ENCODE measurements around the gene VENTX.

Gene VENTX

DNA sequence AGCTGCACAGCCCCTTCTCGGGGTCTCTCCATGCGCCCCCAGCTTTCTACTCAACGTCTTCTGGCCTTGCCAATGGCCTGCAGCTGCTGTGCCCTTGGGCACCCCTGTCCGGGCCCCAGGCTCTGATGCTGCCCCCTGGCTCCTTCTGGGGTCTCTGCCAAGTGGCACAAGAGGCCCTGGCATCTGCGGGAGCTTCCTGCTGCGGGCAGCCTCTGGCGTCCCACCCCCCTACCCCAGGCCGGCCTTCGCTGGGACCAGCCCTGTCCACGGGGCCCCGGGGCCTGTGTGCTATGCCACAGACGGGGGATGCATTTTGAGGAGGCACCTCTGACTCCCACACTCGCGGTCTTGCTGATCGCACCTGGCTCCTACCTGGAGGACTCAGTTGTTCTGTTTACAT is 2.3 kb downstream of the VENTX start:
- DNase-seq = no peak

GRCh38 chr10:133241501-133242205 is 4.0 kb downstream of the VENTX start:
- DNase-seq = no peak

DNA sequence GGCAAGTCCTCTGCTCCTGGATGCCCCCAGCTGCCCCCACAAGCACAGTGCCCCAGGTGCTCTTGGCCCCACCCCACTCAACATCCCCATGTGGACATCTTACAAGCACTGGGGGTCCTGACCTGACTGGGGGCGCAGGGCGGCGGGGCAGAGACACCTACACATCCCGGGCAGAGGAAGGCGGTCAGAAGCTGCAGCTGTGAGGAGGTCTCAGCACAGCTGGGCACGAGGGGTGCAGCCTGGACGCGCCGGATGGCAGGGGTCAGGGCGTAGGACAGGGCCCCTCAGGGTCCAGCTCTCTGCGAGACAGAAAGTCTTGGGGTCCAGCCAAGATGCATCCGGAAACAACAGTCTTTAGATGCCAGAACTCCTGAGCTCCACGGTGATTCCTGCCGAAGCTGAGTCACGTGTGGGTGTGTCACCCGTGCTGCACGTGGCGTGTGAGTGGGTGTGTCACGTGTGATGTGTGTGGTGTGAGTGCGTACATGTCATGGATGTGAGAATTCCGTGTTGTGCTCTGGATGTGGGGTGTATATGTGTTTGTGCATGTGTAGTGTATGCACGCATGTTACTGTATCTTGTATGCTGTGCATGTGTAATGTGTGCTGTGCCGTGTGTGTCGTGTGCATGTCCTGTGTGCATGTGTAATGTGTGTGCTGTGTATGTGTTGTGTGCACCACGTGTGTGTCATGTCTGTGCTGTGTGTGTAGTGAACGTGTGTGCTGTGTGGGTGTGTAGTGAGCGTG is 5.1 kb downstream of the VENTX start:
- DNase-seq = no peak

GRCh38 chr10:133243593-133243992 is 5.9 kb downstream of the VENTX start:
- DNase-seq = no peak

DNA sequence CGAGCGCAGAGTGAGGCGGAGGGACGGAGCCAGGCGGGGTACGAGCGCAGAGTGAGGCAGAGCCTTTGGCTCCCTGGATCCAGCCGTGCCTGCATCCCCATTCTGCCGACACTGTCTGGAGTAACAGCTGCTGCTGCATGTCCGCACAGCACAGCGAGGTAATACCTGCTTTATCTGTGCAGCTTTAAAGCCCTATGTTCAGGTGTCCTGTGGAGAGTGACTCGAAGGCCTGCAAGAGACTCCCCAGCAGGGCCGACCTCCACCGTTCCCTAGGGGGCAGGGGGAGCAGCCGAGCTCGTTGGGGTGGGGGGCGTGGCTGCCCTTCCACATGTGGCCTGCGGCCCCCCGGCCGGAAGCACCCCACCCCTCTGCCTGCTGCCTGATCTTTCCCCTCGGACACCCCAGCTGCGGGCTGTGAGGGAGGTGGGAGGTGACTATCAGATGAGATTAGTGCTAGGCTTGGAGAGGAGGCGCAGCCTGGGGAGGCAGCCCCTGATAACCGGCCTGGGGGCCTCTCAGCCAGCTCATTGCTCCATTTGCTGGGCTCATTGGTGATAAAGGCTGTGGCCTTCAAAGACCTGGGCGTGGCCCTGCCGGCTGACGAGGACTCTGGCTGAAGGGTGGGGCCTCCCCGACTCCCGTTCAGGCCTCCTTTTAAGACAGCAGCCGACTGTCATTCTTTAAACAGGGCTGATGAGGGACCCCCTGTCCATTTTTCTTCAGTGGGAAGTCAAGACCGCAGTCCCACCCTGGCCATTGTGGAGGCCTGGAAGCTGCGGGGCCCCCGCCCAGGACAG is 8.0 kb downstream of the VENTX start:
- no peak for DNase-seq

DNA sequence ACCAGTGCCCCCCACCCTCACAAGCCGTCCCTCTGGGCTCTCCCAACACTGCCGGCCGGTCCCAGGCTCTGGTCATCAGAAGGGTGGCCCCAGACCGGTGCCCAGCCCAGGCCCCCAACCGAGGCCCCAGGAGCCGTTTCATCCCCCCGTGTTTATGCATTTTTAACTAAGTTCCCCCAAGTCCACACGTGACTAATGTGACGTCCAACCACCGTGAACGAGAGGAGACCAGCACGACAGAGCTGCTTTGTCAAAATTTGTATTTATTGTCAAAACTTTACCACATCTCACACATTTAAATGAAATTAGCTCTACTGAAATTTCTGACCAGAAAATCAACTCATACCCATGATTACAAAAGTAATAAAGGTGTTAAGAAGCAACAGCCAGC is 8.6 kb downstream of the VENTX start:
- DNase-seq = no peak

GRCh38 chr10:133247681-133248333 is 10.2 kb downstream of the VENTX start:
- DNase-seq = no peak

- no peak for DNase-seq
Observed at GRCh38 chr10:133248334-133248715, 10.7 kb downstream of the VENTX start.

DNA sequence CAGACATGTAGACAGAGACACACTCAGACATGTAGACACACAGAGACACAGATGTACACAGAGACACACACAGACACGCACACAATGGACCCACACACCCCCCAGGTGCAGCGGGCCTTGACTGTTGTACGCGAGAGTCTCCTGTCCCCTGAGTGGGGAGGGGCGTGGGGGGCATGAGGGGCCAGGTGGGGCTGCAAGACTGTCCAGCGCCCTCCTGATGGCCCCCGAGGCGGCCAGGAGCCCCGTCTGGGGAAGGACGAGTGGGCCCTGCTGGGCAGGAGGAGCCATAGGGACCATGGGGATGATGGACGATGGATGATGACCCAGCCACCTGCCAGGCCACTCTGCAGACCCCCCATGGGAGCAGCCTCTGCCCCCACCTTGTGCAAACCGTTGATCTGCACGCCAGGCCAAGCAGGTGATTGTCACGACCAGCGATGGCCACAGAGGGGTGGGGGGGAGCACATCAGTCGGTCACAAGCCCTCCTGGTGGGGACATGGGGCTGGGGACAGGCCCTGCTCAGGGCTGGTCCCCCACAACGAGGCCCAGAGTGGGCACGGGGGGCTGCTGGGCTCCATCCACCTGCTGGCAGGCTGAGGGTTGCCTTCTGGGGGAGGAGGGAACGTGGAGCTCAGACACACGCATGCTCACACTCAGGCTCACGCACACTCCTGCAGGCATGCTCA is 11.6 kb downstream of the VENTX start:
- DNase-seq = no peak

DNA sequence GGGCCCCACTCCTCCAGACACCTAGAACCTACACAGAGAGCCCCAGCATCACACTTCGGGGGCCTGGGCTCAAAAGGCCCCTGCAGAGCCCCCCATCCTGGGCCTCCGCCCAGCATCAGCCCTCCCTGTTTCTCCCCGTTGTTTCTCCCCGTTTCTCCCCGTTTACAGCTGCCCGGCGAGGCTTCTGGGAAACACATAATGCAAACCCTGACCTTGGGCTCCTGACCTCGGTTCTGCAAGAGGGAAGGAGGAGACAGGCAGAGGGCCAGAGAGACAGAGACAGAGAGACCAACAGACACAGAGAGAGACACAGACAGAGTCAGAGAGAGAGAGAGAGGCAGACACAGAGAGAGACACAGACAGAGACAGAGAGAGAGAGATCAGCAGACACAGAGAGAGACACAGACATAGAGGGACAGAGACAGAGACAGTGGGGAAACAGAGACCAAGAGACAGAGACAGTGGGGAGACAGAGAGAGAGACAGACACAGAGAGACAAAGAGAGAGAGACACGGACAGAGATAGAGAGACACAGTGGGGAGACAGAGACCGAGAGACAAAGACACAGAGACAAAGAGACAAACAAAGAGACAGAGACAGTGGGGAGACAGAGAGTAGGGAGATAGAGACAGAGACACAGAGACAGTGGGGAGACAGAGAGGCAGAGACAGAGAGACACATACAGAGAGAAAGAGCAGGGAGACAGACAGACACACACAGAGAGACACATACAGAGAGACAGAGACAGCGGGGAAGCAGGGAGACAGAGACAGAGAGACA is 12.5 kb downstream of the VENTX start:
- DNase-seq = no peak

- no peak for DNase-seq
Observed at GRCh38 chr10:133251388-133252222, 13.9 kb downstream of the VENTX start.

DNA sequence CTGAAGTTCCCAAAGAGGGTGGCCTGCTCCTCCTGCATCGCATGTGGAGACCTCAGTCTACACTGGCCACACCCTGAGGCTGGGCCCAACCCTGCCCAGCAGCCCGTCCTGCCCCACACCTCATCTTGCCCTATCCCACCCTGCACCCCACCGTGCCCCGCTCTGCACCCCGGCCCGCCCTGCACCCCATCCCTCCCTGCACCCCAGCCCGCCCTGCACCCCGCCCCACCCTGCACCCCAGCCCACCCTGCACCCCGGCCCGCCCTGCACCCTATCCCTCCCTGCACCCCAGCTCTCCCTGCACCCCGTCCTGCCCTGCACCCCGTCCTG is 14.5 kb downstream of the VENTX start:
- DNase-seq = no peak

- no peak for DNase-seq
Observed at GRCh38 chr10:133253361-133253955, 15.8 kb downstream of the VENTX start.

GRCh38 chr10:133254421-133255120 is 16.9 kb downstream of the VENTX start:
- no peak for DNase-seq

DNA sequence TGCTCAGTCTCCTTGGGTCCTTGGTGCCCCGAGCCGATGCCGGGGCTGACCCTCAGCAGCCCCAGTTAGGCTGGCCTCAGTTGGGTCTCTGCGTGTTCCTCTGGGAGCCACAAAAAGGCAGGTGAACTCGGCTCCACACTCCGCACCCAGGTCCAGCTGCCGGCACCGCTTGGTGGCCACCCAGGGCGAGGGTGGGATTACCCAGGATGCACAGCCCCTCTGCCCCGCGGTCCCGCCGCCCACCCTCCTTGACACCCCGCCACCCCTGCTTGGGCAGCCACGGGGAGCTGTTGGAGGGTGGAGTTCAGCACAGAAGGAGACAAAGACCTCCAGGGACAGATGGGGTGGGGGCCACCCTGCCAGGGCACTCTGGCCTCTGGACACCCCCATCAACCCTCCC is 17.7 kb downstream of the VENTX start:
- DNase-seq = no peak

DNA sequence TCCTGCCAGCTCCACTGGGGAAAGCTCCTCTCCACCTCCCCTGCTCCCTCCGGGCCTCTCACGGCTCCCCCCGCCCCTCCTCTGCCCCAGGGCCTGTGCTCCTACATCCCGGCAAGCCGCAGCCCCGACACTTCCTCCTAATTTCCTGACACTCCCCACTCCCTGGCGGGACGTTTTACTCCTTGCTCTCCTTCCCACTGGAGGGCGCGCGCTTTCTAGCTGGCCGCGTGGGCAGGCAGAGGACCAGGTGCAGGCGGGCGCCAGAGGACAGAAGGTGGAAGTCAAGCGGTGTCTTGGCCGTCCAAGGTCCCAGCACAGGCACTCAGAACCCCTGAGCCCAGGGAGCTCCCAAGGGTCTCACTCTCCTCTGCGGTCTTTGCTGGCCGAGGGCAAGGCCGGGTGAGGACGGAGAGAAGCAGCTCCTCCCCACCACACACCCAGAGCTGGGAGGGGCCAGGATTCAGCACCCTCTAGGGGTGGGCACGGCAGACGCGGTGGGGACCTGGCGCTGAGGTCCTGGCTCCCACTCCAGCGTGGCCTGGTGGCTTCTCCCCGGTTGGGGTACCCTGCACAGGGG is 19.9 kb downstream of the VENTX start:
- no peak for DNase-seq

- no peak for DNase-seq
Observed at GRCh38 chr10:133258066-133258817, 20.6 kb downstream of the VENTX start.

GRCh38 chr10:133258818-133259601 is 21.4 kb downstream of the VENTX start:
- no peak for DNase-seq

Data from NCI-H1694 treated with DMSO at 0.1 percent for 48 hours (cell line).